OCI-LY3 (cell line): ENCODE results near the gene GOLT1A.

Source experiments
- H2AFZ ChIP-seq: fragments of 200-600, 300-600 bp; shearing (Covaris generic); 2 replicates; pipeline ENCODE4 v1.6.0; 2014; ENCODE audit warnings: antibody characterized with exemption, low read depth, low read length
- H3K27ac ChIP-seq: fragments of 200-600, 300-600 bp; sonication (generic); 2 replicates; pipeline ENCODE4 v1.5.1; 2014; ENCODE audit warnings: mild to moderate bottlenecking, low read length, moderate library complexity, mixed read lengths
- H3K27me3 ChIP-seq: fragments of 200-600, 300-600 bp; sonication (generic); 2 replicates; pipeline ENCODE4 v1.6.1; 2014; ENCODE audit warnings: low read depth, low read length, mixed read lengths
- H3K36me3 ChIP-seq: fragments of 200-600, 300-600 bp; sonication (generic); replicated peaks from 2 replicates; pipeline ENCODE3; 2014; ENCODE audit warnings: low read depth, low read length, mixed read lengths
- H3K4me1 ChIP-seq: fragments of 300-600, 200-600 bp; sonication (generic); 2 replicates; pipeline ENCODE4 v1.6.1; 2014; ENCODE audit warnings: low read length, mixed read lengths
- H3K4me2 ChIP-seq: fragments of 200-600, 300-600 bp; sonication (generic); 2 replicates; pipeline ENCODE4 v1.6.1; 2014; ENCODE audit warnings: low read length, mixed read lengths
- H3K4me3 ChIP-seq: fragments of 300-600, 200-600 bp; sonication (generic); 2 replicates; pipeline ENCODE4 v1.5.1; 2014; ENCODE audit warnings: antibody characterized with exemption, mild to moderate bottlenecking, low read length, moderate library complexity
- H3K79me2 ChIP-seq: fragments of 300-600, 200-600 bp; shearing (Covaris generic); 2 replicates; pipeline ENCODE4 v1.6.1; 2014; ENCODE audit warnings: mild to moderate bottlenecking, low read length, mixed read lengths
- H3K9ac ChIP-seq: fragments of 300-600, 200-600 bp; shearing (Covaris generic); 2 replicates; pipeline ENCODE4 v1.6.0; 2014; ENCODE audit warnings: mild to moderate bottlenecking, low read length, moderate library complexity
- H3K9me3 ChIP-seq: fragments of 200-600, 300-600 bp; shearing (Covaris generic); 2 replicates; pipeline ENCODE4 v1.6.1; 2014; ENCODE audit warnings: low read length, mixed read lengths; ENCODE audit not compliant: insufficient read depth
- H4K20me1 ChIP-seq: fragments of 200-600, 300-600 bp; sonication (generic); 2 replicates; pipeline ENCODE4 v1.6.1; 2016; ENCODE audit warnings: low read length, mixed read lengths; ENCODE audit not compliant: insufficient read depth
- EZH2phosphoT487 ChIP-seq: fragments of 200-600 bp; shearing (Covaris generic); IDR thresholded peaks from 2 replicates; pipeline ENCODE4 v1.6.1; 2018; ENCODE audit warnings: antibody characterized with exemption, mixed run types, low read depth
- TF ChIP-seq, protein P1 (sequence below): fragments of 200-600, 300-600 bp; sonication (generic); IDR thresholded peaks from 2 replicates; pipeline ENCODE4 v1.5.1; 2014; ENCODE audit warnings: antibody characterized with exemption, low read length, low read depth

GOLT1A gene

DNA sequence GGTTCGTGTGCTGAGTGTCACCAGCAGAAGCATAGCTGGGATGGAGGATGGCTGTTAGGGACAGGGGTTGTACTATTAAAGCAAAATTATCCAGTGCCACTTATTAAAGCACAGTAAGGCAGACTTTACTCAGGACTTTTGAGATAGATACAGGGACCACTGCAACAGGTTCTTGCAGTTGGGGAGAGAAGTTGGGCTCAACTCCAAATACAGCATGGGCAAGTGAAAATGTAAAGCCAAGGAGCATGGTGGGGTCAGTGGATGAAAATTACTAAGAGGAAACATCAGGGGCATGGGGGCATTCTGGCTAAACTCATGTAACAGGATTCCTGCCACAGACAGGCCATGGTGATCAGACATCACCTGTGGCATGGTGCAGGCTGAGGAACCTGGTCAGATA, 32.7 kb downstream of the GOLT1A start:
- H3K4me1 ChIP-seq: no peaks in the 10 kb centered on the region
- no peaks in the 10 kb centered on the region for H4K20me1 ChIP-seq
- H3K4me2 ChIP-seq: no peak overlapping the region
- peaks cover 21% of the 10 kb centered on the region; the same call in 1 of the 2 replicates for H3K27me3 ChIP-seq
- no peak overlapping the region for H3K27ac ChIP-seq
- H3K9ac ChIP-seq: no peak overlapping the region
- no peak overlapping the region for H2AFZ ChIP-seq
- no peaks in the 10 kb centered on the region for H3K79me2 ChIP-seq
- no peaks in the 10 kb centered on the region for H3K36me3 ChIP-seq
- no peaks in the 10 kb centered on the region for H3K9me3 ChIP-seq
- H3K4me3 ChIP-seq: no peak overlapping the region
- no peak for TF ChIP-seq EZH2phosphoT487
- TF ChIP-seq, protein P1, sequence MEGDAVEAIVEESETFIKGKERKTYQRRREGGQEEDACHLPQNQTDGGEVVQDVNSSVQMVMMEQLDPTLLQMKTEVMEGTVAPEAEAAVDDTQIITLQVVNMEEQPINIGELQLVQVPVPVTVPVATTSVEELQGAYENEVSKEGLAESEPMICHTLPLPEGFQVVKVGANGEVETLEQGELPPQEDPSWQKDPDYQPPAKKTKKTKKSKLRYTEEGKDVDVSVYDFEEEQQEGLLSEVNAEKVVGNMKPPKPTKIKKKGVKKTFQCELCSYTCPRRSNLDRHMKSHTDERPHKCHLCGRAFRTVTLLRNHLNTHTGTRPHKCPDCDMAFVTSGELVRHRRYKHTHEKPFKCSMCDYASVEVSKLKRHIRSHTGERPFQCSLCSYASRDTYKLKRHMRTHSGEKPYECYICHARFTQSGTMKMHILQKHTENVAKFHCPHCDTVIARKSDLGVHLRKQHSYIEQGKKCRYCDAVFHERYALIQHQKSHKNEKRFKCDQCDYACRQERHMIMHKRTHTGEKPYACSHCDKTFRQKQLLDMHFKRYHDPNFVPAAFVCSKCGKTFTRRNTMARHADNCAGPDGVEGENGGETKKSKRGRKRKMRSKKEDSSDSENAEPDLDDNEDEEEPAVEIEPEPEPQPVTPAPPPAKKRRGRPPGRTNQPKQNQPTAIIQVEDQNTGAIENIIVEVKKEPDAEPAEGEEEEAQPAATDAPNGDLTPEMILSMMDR: no peak

DNA sequence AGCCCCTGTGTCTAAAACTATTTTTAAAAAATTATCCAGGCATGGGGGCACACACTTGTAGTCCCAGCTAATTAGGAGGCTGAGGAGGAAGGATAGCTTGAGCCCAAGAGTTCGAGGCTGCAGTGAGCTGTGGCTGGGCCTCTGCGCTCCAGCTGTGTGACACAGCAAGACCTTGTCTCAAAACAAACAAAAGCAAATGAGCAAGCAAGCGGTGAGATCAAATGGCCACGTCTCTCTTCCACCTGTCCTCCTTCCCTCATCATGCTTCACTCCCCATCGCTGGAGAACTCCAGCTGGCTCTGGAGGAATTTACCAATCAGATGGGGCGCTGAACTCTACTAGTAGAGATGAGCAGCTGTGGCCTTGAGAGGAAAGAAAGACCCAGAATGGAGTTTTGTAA, 33.7 kb downstream of the GOLT1A start:
- H3K27me3 ChIP-seq: peaks cover 31% of the 10 kb centered on the region
- H3K4me3 ChIP-seq: no peak overlapping the region
- no peaks in the 10 kb centered on the region for H3K9me3 ChIP-seq
- no peaks in the 10 kb centered on the region for H3K4me1 ChIP-seq
- H3K36me3 ChIP-seq: no peaks in the 10 kb centered on the region
- H2AFZ ChIP-seq: no peak overlapping the region
- no peak overlapping the region for H3K9ac ChIP-seq
- TF ChIP-seq, protein P1: no peak
- TF ChIP-seq EZH2phosphoT487: no peak
- H3K4me2 ChIP-seq: no peak overlapping the region
- H4K20me1 ChIP-seq: no peaks in the 10 kb centered on the region
- H3K79me2 ChIP-seq: no peaks in the 10 kb centered on the region
- no peak overlapping the region for H3K27ac ChIP-seq

GRCh38 chr1:204178487-204179281, 35.1 kb downstream of the GOLT1A start:
- H3K4me2 ChIP-seq: no peak overlapping the region
- no peaks in the 10 kb centered on the region for H3K36me3 ChIP-seq
- peaks cover 37% of the 10 kb centered on the region for H3K27me3 ChIP-seq
- H3K9me3 ChIP-seq: no peaks in the 10 kb centered on the region
- no peaks in the 10 kb centered on the region for H4K20me1 ChIP-seq
- no peaks in the 10 kb centered on the region for H3K4me1 ChIP-seq
- H3K9ac ChIP-seq: no peak overlapping the region
- no peak overlapping the region for H2AFZ ChIP-seq
- H3K79me2 ChIP-seq: no peaks in the 10 kb centered on the region
- H3K4me3 ChIP-seq: no peak overlapping the region
- H3K27ac ChIP-seq: no peak overlapping the region
- no peak for TF ChIP-seq EZH2phosphoT487
- TF ChIP-seq, protein P1: no peak

GRCh38 chr1:204177133-204177532, 36.7 kb downstream of the GOLT1A start:
- no peak overlapping the region for H3K9ac ChIP-seq
- no peaks in the 10 kb centered on the region for H4K20me1 ChIP-seq
- TF ChIP-seq EZH2phosphoT487: no peak
- TF ChIP-seq, protein P1: no peak
- no peak overlapping the region for H3K4me2 ChIP-seq
- H3K27ac ChIP-seq: no peak overlapping the region
- H3K36me3 ChIP-seq: no peaks in the 10 kb centered on the region
- H3K27me3 ChIP-seq: peaks cover 45% of the 10 kb centered on the region
- H3K79me2 ChIP-seq: no peaks in the 10 kb centered on the region
- H3K9me3 ChIP-seq: no peaks in the 10 kb centered on the region
- H3K4me3 ChIP-seq: no peak overlapping the region
- H2AFZ ChIP-seq: no peak overlapping the region
- H3K4me1 ChIP-seq: no peaks in the 10 kb centered on the region
